Neuronal stem cell (in vitro differentiated cells): ENCODE data around the gene MYL3.

Experiments used
- DNase-seq: peaks from one replicate; pipeline ENCODE4 v3.0.0-alpha.2; 2013; ENCODE audit warnings: low spot score
- H2AFZ ChIP-seq: one replicate; pipeline ENCODE4 v1.6.1; 2013; ENCODE audit warnings: mild to moderate bottlenecking, low read length, inconsistent platforms
- H2AK5ac ChIP-seq: 2 replicates; pipeline ENCODE4 v1.6.1; 2013; ENCODE audit warnings: low read depth, mild to moderate bottlenecking, inconsistent platforms, low read length, moderate library complexity, mixed read lengths
- H2BK120ac ChIP-seq: 2 replicates; pipeline ENCODE4 v1.6.1; 2013; ENCODE audit warnings: low read depth, mild to moderate bottlenecking, inconsistent platforms, low read length, moderate library complexity, mixed read lengths
- H2BK12ac ChIP-seq: one replicate; pipeline ENCODE4 v1.6.1; 2013; ENCODE audit warnings: low read length, inconsistent platforms
- H2BK15ac ChIP-seq: 2 replicates; pipeline ENCODE4 v1.6.1; 2013; ENCODE audit warnings: mild to moderate bottlenecking, low read length, inconsistent platforms, mixed read lengths
- H2BK5ac ChIP-seq: one replicate; pipeline ENCODE4 v1.6.1; 2013; ENCODE audit warnings: inconsistent platforms, mild to moderate bottlenecking, low read length, moderate library complexity
- H3K14ac ChIP-seq: one replicate; pipeline ENCODE4 v1.6.1; 2013; ENCODE audit warnings: low read length, inconsistent platforms
- H3K18ac ChIP-seq: 2 replicates; pipeline ENCODE4 v1.6.1; 2013; ENCODE audit warnings: low read length, inconsistent platforms
- H3K23ac ChIP-seq: 2 replicates; pipeline ENCODE4 v1.6.1; 2013; ENCODE audit warnings: low read depth, mild to moderate bottlenecking, mixed read lengths, low read length, inconsistent platforms; ENCODE audit not compliant: poor library complexity
- H3K27ac ChIP-seq: replicated peaks from 3 replicates; pipeline ENCODE4 v1.5.1; 2013; ENCODE audit warnings: low read length, inconsistent platforms
- H3K27me3 ChIP-seq, 3 experiments: 2 replicates each; pipeline ENCODE4 v1.6.1; 2013; ENCODE audit warnings: low read length in 3 of 3, mild to moderate bottlenecking in 2 of 3, inconsistent platforms in 1 of 3, low read depth in 1 of 3, mixed read lengths in 1 of 3, moderate library complexity in 1 of 3; ENCODE audit not compliant: control insufficient read depth in 3 of 3, insufficient read depth in 3 of 3
- H3K36me3 ChIP-seq, 2 donors: replicated peaks in 1 of 2; 2 replicates each; pipeline ENCODE4 v1.6.1; 2013; ENCODE audit warnings: low read length in 2 of 2; ENCODE audit not compliant: control insufficient read depth in 2 of 2, insufficient read depth in 2 of 2
- H3K4ac ChIP-seq: 2 replicates; pipeline ENCODE4 v1.6.1; 2013; ENCODE audit warnings: inconsistent platforms, mild to moderate bottlenecking, low read length, moderate library complexity
- H3K4me1 ChIP-seq, 2 donors: 1 replicate in 1 of 2; 2 replicates in 1 of 2; pipeline ENCODE4 v1.6.1; 2013; ENCODE audit warnings: low read length in 2 of 2, low read depth in 1 of 2; ENCODE audit not compliant: control insufficient read depth in 2 of 2, insufficient read depth in 1 of 2
- H3K4me2 ChIP-seq: one replicate; pipeline ENCODE4 v1.6.1; 2013; ENCODE audit warnings: mild to moderate bottlenecking, low read length, inconsistent platforms; ENCODE audit not compliant: insufficient read depth, poor library complexity, severe bottlenecking
- H3K4me3 ChIP-seq, 2 donors: 2 replicates each; pipeline ENCODE4 v1.5.1; 2013; ENCODE audit warnings: low read length in 2 of 2, mild to moderate bottlenecking in 2 of 2, inconsistent platforms in 1 of 2, moderate library complexity in 1 of 2
- H3K79me1 ChIP-seq: one replicate; pipeline ENCODE4 v1.6.1; 2013; ENCODE audit warnings: low read depth, mild to moderate bottlenecking, inconsistent platforms, low read length, moderate library complexity
- H3K9ac ChIP-seq: one replicate; pipeline ENCODE4 v1.6.1; 2013; ENCODE audit warnings: mild to moderate bottlenecking, low read depth, low read length, inconsistent platforms; ENCODE audit not compliant: poor library complexity
- H3K9me3 ChIP-seq, 2 donors: replicated peaks in 1 of 2; 2 replicates each; pipeline versions ENCODE3 to v1.6.1; 2013; ENCODE audit warnings: low read length in 2 of 2, mild to moderate bottlenecking in 2 of 2, inconsistent platforms in 1 of 2, low read depth in 1 of 2, mixed read lengths in 1 of 2, moderate library complexity in 1 of 2; ENCODE audit not compliant: control insufficient read depth in 2 of 2, insufficient read depth in 1 of 2
- H4K8ac ChIP-seq: one replicate; pipeline ENCODE4 v1.6.1; 2013; ENCODE audit warnings: low read depth, mild to moderate bottlenecking, inconsistent platforms, low read length, moderate library complexity
- H4K91ac ChIP-seq: one replicate; pipeline ENCODE4 v1.6.1; 2013; ENCODE audit warnings: low read length, low read depth, mild to moderate bottlenecking, inconsistent platforms; ENCODE audit not compliant: poor library complexity
- WGBS, 2 donors: extraction: QIAGEN DNeasy Blood & Tissue Kit; methylation state at CpG; one replicate each; pipeline ENCODE4 v1.1.7; 2013; ENCODE audit warnings: missing lambda C conversion rate in 2 of 2, mixed read lengths in 1 of 2; ENCODE audit not compliant: insufficient read length in 2 of 2, insufficient replicate concordance in 1 of 2; ENCODE audit errors: extremely low coverage in 2 of 2; 5-methylcytosine and 5-hydroxymethylcytosine counted together

The MYL3 gene

GRCh38 chr3:46909535-46910161 lies 46.4 kb upstream of the MYL3 start:
- WGBS, 2 donors: no CpG with 5 or more reads among the region's 18 CpGs

GRCh38 chr3:46908986-46909534 lies 45.8 kb upstream of the MYL3 start:
- H3K9me3 ChIP-seq: peaks cover 0 to 2% of the 10 kb centered on the region in 2 donors
- no peak overlapping the region for H3K27ac ChIP-seq
- peaks cover 0 to 5% (median 3%) of the 10 kb centered on the region in 3 experiments for H3K27me3 ChIP-seq
- WGBS, 2 donors: no CpG with 5 or more reads among the region's 8 CpGs
- H3K4me3 ChIP-seq: peak overlapping the region in 1 of 2 donors; percentile 4
- no peak overlapping the region for H3K4me2 ChIP-seq
- no peak overlapping the region for H4K91ac ChIP-seq
- peak overlapping the region; percentile 69 for H3K18ac ChIP-seq
- no peak overlapping the region for H2BK15ac ChIP-seq
- peak overlapping the region; percentile 65 for H2AFZ ChIP-seq
- H3K23ac ChIP-seq: peak overlapping the region; percentile 10
- H3K79me1 ChIP-seq: no peaks in the 10 kb centered on the region
- H2BK5ac ChIP-seq: no peak overlapping the region
- peak overlapping the region; percentile 79 for H2AK5ac ChIP-seq
- H3K4ac ChIP-seq: no peak overlapping the region
- H2BK12ac ChIP-seq: peak overlapping the region; percentile 18
- H4K8ac ChIP-seq: peak overlapping the region; percentile 0
- no peak for DNase-seq
- peaks cover 0 to 4% of the 10 kb centered on the region in 2 donors for H3K4me1 ChIP-seq
- H3K36me3 ChIP-seq: peaks cover 2 to 6% of the 10 kb centered on the region in 2 donors
- peak overlapping the region; percentile 47 for H3K9ac ChIP-seq
- no peak overlapping the region for H3K14ac ChIP-seq
- H2BK120ac ChIP-seq: no peak overlapping the region

More at GRCh38 chr3:46909535-46910161, 46.4 kb upstream of the MYL3 start:
- Histone ChIP-seq H3K4me1 (peaks cover 0 to 4% of the 10 kb centered on the region in 2 donors), H3K4ac (no peak overlapping the region), H3K14ac (no peak overlapping the region), H4K8ac (peak overlapping the region; percentile 70), H3K79me1 (no peaks in the 10 kb centered on the region), H3K9ac (peak overlapping the region; percentile 51), H2AK5ac (peak overlapping the region; percentile 79), H2BK12ac (peak overlapping the region; percentile 18), H2BK5ac (no peak overlapping the region), H2AFZ (peak overlapping the region; percentile 65), H3K4me2 (no peak overlapping the region), H3K9me3 (peaks cover 0 to 2% of the 10 kb centered on the region in 2 donors), H3K36me3 (peaks cover 2 to 6% of the 10 kb centered on the region in 2 donors), H2BK120ac (no peak overlapping the region), H3K27ac (no peak overlapping the region), H3K27me3 (peaks cover 0 to 5% (median 3%) of the 10 kb centered on the region in 3 experiments), H3K4me3 (no peak overlapping the region), H3K18ac (peak overlapping the region; percentile 69), H4K91ac (no peak overlapping the region), H2BK15ac (no peak overlapping the region), H3K23ac (peak overlapping the region; percentile 49)
- DNase-seq: peak; percentile 79

- H3K36me3 ChIP-seq: peaks cover 0 to 2% of the 10 kb centered on the region in 2 donors
- H2AK5ac ChIP-seq: peak overlapping the region; percentile 51
- no CpG with 5 or more reads among the region's 24 CpGs for WGBS, 2 donors
- no peak overlapping the region for H3K27ac ChIP-seq
- no peak overlapping the region for H2AFZ ChIP-seq
- peaks cover 0 to 5% (median 3%) of the 10 kb centered on the region in 3 experiments for H3K27me3 ChIP-seq
- H2BK120ac ChIP-seq: peak overlapping the region; percentile 5
- no peaks in the 10 kb centered on the region for H3K79me1 ChIP-seq
- H3K14ac ChIP-seq: peak overlapping the region; percentile 39
- H3K23ac ChIP-seq: peak overlapping the region; percentile 83
- no peak overlapping the region for H4K8ac ChIP-seq
- no peak overlapping the region for H3K4ac ChIP-seq
- H3K4me3 ChIP-seq: no peak overlapping the region
- H3K4me1 ChIP-seq: peaks cover 0 to 4% of the 10 kb centered on the region in 2 donors
- peak overlapping the region; percentile 58 for H2BK5ac ChIP-seq
- peak overlapping the region; percentile 66 for H4K91ac ChIP-seq
- no peak overlapping the region for H3K9ac ChIP-seq
- H2BK15ac ChIP-seq: peak overlapping the region; percentile 38
- DNase-seq: no peak
- peak overlapping the region; percentile 88 for H2BK12ac ChIP-seq
- no peaks in the 10 kb centered on the region for H3K9me3 ChIP-seq
- peak overlapping the region; percentile 24 for H3K18ac ChIP-seq
- no peak overlapping the region for H3K4me2 ChIP-seq
Measured at GRCh38 chr3:46908294-46908985, 45.2 kb upstream of the MYL3 start.

GRCh38 chr3:46907960-46908293 lies 44.7 kb upstream of the MYL3 start:
- H3K23ac ChIP-seq: no peak overlapping the region
- peaks cover 0 to 2% of the 10 kb centered on the region in 2 donors for H3K36me3 ChIP-seq
- no peak overlapping the region for H3K4me3 ChIP-seq
- no peak overlapping the region for H2AFZ ChIP-seq
- H3K4me2 ChIP-seq: no peak overlapping the region
- no peak overlapping the region for H2AK5ac ChIP-seq
- DNase-seq: no peak
- peaks cover 0 to 4% of the 10 kb centered on the region in 2 donors for H3K4me1 ChIP-seq
- no peak overlapping the region for H3K9ac ChIP-seq
- no peak overlapping the region for H3K27ac ChIP-seq
- H3K14ac ChIP-seq: no peak overlapping the region
- no peak overlapping the region for H2BK5ac ChIP-seq
- no peak overlapping the region for H4K91ac ChIP-seq
- H3K79me1 ChIP-seq: no peaks in the 10 kb centered on the region
- no peak overlapping the region for H4K8ac ChIP-seq
- no peak overlapping the region for H2BK120ac ChIP-seq
- no peaks in the 10 kb centered on the region for H3K9me3 ChIP-seq
- H2BK15ac ChIP-seq: no peak overlapping the region
- H3K4ac ChIP-seq: no peak overlapping the region
- no peak overlapping the region for H2BK12ac ChIP-seq
- no CpG with 5 or more reads among the region's 1 CpG for WGBS, 2 donors
- H3K27me3 ChIP-seq: peaks cover 0 to 5% (median 3%) of the 10 kb centered on the region in 3 experiments
- no peak overlapping the region for H3K18ac ChIP-seq
